HG03025 (cell line): ENCODE results near the gene KATNA1.
"Not testable (repeated sequence)": the region's sequence is repeated elsewhere in the genome, so short reads cannot be mapped to it uniquely, and the experiment has no call there.

Source experiments
- ATAC-seq: cut with Tn5 transposase; IDR thresholded peaks from one replicate; pipeline ENCODE4 v1.9.1; 2021; ENCODE audit warnings: mild to moderate bottlenecking, moderate library complexity; ENCODE audit not compliant: unreplicated experiment, low FRiP score

KATNA1 gene

DNA sequence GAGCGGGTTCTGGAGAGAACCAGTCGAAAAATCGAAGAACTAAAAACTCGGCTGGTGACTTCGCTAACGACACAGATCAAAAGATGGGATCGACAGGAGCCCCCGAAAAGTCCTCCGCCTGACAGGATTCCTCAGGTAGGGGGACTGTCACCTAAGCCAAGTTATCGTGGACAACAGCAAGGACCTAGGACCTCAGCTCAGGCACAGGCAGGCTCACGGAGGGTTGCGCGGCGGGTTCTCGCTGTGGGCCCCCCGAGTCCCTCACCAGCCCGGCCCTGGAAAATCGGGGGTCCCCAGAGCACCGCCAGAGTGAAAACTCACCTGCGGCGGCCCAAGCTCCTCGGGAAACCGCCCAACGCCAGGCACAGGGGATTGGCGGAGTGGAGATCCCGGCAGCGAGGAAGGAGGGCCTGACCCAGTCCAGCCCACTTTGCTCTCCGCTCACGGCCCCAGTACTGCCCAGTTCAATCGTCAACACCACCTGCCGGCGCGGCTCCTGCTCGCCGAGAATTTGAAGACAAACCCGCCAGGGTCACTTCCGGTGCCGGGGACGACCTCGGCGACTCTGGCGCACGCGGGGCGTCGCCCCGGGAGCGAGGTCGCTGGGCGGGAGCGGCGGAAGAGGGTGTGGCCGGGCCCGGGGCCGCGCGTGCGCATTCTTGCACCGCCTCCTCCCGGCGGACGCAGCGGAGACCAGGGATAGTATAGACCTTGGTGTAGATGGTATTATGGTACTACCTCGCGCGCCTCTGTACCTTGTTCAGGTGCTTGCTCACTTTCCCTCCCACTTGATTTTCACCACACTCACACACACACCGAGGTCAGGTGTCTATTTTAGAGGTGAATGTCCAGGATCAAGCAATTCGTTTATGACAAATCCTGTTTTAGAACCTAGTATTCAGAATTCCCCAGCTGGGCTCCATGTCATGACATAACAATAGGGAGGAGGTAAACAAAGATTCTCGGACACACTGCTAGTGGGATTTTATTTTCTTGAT is at the start of gene KATNA1:
KATNA1 (minus strand) TSS at position 567 of the 998 bp plus-strand sequence. CDS start 10,167 bp downstream, outside the sequence.
- ATAC-seq: peak; percentile 92

DNA sequence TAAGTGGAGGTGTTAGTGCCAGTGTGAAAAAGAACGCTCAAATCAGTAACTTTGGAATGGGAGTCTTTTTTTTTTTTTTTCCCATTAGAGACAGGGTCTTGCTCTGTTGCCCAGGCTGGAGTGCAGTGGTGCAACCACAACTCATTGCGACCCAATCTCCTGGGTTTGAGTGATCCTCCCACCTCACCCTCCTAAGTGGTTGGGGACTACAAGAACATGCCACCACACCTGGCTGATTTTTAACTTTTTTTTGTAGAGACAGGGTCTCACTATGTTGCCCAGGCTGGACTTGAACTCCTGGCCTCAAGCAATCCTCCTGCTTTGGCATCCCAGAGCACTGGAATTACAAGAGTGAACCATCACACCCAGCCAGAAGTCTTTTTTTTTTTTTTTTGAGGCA is 49.7 kb upstream of the KATNA1 start:
- no peak for ATAC-seq

GRCh38 chr6:149696901-149697300 is 48.4 kb upstream of the KATNA1 start:
- no peak for ATAC-seq

- no peak for ATAC-seq
Measured at GRCh38 chr6:149694921-149695320, 46.4 kb upstream of the KATNA1 start.

- no peak for ATAC-seq
Measured at GRCh38 chr6:149691201-149691600, 42.7 kb upstream of the KATNA1 start.

DNA sequence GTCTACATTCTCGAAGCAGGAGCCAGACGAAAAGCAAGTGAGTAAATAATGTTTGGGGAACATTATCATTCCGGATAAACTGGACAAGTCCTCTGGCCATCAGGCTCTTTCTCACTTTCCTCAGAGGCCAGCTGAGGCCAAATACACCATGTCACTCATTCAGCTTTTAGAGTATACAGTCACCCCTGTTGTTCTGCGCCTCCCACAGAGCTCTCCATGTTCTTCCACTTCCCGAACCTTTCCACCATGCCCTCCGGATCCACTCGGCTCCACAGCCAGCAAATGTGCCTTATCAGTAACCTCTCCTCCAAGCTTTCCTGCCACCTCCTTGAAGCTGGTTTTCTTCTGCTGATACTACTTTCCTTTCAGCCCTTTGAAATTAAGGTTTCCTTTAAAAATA is 37.7 kb upstream of the KATNA1 start:
- no peak for ATAC-seq

- ATAC-seq: no peak
Measured at GRCh38 chr6:149683256-149683859, 34.8 kb upstream of the KATNA1 start.

DNA sequence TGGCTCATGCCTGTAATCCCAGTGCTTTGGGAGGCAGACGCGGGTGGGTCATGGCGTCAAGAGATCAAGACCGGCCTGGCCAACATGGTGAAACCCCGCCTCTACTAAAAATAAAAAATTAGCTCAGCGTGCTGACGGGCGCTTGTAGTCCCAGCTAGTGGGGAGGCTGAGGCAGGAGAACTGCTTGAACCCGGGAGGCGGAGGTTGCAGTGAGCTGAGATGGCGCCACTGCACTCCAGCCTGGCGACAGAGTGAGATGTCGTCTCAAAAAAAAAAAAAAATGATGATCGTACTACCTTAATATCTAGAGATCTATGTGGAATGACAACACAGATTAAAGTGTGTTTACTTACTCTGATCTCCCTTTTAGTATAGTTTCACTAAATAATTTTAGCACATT is 33.3 kb upstream of the KATNA1 start:
- ATAC-seq: not testable (repeated sequence)

DNA sequence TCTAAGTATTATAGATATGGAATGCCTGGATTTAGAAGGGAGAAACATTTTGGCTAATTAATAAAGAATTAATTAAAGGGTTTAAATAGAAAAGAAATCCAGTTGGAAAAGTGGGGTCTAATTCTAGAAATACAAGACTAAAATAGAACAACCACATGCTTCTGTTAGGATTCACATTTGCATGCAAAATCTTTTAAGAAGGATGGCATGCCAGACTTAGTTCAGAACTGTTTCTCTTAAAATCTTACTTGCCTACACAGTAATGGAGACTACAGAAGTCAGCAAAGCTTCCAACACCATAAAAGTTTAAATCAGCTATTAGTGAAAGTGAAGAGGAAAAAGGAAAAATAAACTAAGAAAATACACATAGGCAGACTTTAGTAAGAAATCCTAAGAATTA is 32.7 kb upstream of the KATNA1 start:
- no peak for ATAC-seq

GRCh38 chr6:149680503-149680902 is 32.0 kb upstream of the KATNA1 start:
- no peak for ATAC-seq

DNA sequence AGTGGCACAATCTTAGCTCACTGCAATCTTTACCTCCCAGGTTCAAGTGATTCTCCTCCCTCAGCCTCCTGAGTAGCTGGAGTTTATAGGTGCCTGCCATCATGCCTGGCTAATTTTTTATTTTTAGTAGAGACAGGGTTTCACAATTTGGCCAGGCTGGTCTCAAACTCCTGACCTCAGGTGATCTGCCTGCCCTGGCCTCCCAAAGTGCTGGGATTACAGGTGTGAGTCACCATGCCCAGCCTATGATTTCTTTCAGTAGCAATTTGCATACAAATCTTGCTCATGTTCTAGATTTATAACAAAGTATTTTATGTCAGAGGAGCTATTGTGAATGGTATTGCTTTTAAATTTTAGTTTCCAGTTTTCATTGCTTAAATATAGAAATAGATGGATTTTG is 23.8 kb upstream of the KATNA1 start:
- ATAC-seq: not testable (repeated sequence)

GRCh38 chr6:149660028-149660427 is 11.5 kb upstream of the KATNA1 start:
- no peak for ATAC-seq

DNA sequence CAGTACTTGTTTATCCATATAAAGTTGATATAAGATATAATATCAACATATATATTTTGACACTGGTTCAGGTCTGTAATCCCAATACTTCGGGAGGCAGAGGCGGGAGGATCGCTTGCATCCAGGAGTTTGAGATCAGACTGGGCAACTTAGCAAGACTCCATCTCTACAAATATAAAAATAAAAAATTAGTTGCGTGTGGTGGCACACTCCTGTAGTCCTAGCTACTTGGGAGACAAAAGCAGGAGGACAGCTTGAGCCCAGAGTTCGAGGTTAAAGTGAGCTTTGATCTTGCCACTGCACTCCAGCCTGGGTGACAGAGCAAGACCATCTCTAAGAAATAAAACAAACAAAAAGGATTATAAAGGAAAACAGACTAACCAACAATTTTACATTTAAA is 8.9 kb upstream of the KATNA1 start:
- ATAC-seq: no peak

- no peak for ATAC-seq
Measured at GRCh38 chr6:149651056-149651455, 2.5 kb upstream of the KATNA1 start.

- no peak for ATAC-seq
Measured at GRCh38 chr6:149646599-149646998, 1.9 kb downstream of the KATNA1 start.

- ATAC-seq: no peak
Measured at GRCh38 chr6:149642829-149643580, 5.5 kb downstream of the KATNA1 start.

DNA sequence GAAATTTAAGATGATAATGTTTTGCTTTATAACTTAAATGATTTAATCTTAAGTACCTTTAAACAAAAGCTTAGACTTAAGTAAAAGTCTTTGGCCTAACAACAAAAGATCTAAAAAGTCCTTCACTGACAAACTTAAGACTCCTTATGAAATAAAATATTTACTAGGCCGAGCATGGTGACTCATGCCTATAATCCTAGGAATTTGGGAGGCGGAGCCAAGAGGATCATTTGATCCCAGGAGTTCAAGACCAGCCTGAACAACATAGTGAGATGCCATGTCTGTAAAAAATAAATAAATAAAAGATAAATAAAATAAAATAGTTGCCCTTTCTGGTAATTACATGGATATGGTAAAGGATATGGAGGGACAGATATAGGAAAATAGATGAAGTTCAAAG is 12.4 kb downstream of the KATNA1 start:
- ATAC-seq: no peak

GRCh38 chr6:149634315-149634714 is 14.2 kb downstream of the KATNA1 start:
- ATAC-seq: no peak

- ATAC-seq: peak; percentile 82
Measured at GRCh38 chr6:149628875-149629510, 19.5 kb downstream of the KATNA1 start.

- ATAC-seq: no peak
Measured at GRCh38 chr6:149627672-149628071, 20.8 kb downstream of the KATNA1 start.

DNA sequence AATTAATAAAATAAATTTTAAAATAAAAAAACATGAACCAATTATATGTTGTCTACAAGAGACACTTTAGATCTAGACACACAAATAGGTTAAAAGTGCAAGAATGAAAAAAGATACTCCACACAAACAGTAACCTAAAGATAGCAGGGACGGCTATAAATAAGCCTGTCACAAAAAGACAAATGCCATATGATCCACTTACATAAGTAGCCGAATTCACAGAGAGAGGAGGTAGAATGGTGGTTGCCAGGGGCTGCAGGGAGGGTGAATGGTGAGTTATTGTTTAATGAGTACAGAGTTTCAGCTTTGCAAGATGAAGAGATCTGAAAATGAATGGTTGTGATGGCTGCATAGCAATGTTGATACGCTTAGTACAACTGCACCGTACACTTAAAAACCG is 32.7 kb downstream of the KATNA1 start:
- ATAC-seq: no peak
